ENCODE results near the gene IL17RA. TPM values are rescaled to one million over a fixed set of nuclear protein-coding genes. Genes with fewer than 3 reads are reported as not detected.

IL17RA gene
- total RNA-seq, 4 donors from 2014 or later = 8.7 to 16.2 (median 14.0) TPM

GRCh38 chr22:17087498-17088131, 2.8 kb downstream of the IL17RA start:
- H3K27ac ChIP-seq (replicated peaks in 1 of 4) = no peak overlapping the region
- peaks cover 0 to 25% (median 6%) of the 10 kb centered on the region in 4 donors for H3K27me3 ChIP-seq
- no peaks in the 10 kb centered on the region for H3K36me3 ChIP-seq
- 73% methylated on average over 12 of the region's 12 CpGs for WGBS
- no peak for DNase-seq (ENCODE audit: extremely low spot score)
- intact Hi-C loops (cut with DNase I) = loop anchor here (5.0 kb wide), 1 partner anchor 70 kb away; the partner anchor contains the start of gene HDHD5
- peaks cover 6 to 37% (median 31%) of the 10 kb centered on the region in 4 donors for H3K4me1 ChIP-seq
- H3K4me3 ChIP-seq = no peak overlapping the region
- no peak for TF ChIP-seq CTCF (IDR thresholded peaks at IDR 0.05)
- TF ChIP-seq POLR2A (IDR thresholded peaks at IDR 0.05; ENCODE audit: low read depth) = no peak
- no peak for TF ChIP-seq EP300 (IDR thresholded peaks at IDR 0.05)
- no peak for TF ChIP-seq POLR2AphosphoS5 (IDR thresholded peaks at IDR 0.05)
- no peaks in the 10 kb centered on the region for H3K9me3 ChIP-seq

- no peak overlapping the region for H3K4me3 ChIP-seq
- TF ChIP-seq EP300 (IDR thresholded peaks at IDR 0.05) = no peak
- H3K36me3 ChIP-seq = no peaks in the 10 kb centered on the region
- H3K4me1 ChIP-seq = peaks cover 6 to 23% (median 22%) of the 10 kb centered on the region in 4 donors
- H3K9me3 ChIP-seq = no peaks in the 10 kb centered on the region
- intact Hi-C loops (cut with DNase I) = no loop called here
- no peak overlapping the region for H3K27ac ChIP-seq (replicated peaks in 1 of 4)
- no peak for DNase-seq (ENCODE audit: extremely low spot score)
- H3K27me3 ChIP-seq = peaks cover 0 to 4% (median under 1%) of the 10 kb centered on the region in 4 donors
Observed at GRCh38 chr22:17090550-17090949, 5.8 kb downstream of the IL17RA start.

- no peak overlapping the region for H3K27ac ChIP-seq (replicated peaks in 1 of 4)
- no peaks in the 10 kb centered on the region for H3K9me3 ChIP-seq
- no peak for DNase-seq (ENCODE audit: extremely low spot score)
- no peaks in the 10 kb centered on the region for H3K27me3 ChIP-seq
- intact Hi-C loops (cut with DNase I) = no loop called here
- peaks cover 0 to under 1% (median 0%) of the 10 kb centered on the region in 4 donors for H3K36me3 ChIP-seq
- 48% methylated on average over 4 of the region's 4 CpGs for WGBS
- TF ChIP-seq CTCF (IDR thresholded peaks at IDR 0.05) = no peak
- TF ChIP-seq EP300 (IDR thresholded peaks at IDR 0.05) = no peak
- no peak for TF ChIP-seq POLR2AphosphoS5 (IDR thresholded peaks at IDR 0.05)
- TF ChIP-seq POLR2A (IDR thresholded peaks at IDR 0.05; ENCODE audit: low read depth) = no peak
- H3K4me3 ChIP-seq = no peak overlapping the region
- peaks cover 6 to 10% (median 9%) of the 10 kb centered on the region in 4 donors for H3K4me1 ChIP-seq
Observed at GRCh38 chr22:17091851-17092250, 7.1 kb downstream of the IL17RA start.

- H3K9me3 ChIP-seq = no peaks in the 10 kb centered on the region
- TF ChIP-seq POLR2AphosphoS5 (IDR thresholded peaks at IDR 0.05) (no peak), CTCF (IDR thresholded peaks at IDR 0.05) (no peak), POLR2A (IDR thresholded peaks at IDR 0.05; ENCODE audit: low read depth) (no peak)
- H3K36me3 ChIP-seq = peaks cover 0 to 13% (median 6%) of the 10 kb centered on the region in 4 donors
- no peaks in the 10 kb centered on the region for H3K27me3 ChIP-seq
- no peak overlapping the region for H3K4me3 ChIP-seq
- no peaks in the 10 kb centered on the region for H3K4me1 ChIP-seq
- WGBS = 76% methylated on average over 3 of the region's 3 CpGs
- no peak for DNase-seq (ENCODE audit: extremely low spot score)
- intact Hi-C loops (cut with DNase I) = no loop called here
- no peak overlapping the region for H3K27ac ChIP-seq (replicated peaks in 1 of 4)
Observed at GRCh38 chr22:17093081-17093480, 8.3 kb downstream of the IL17RA start.

GRCh38 chr22:17095538-17095937, 10.7 kb downstream of the IL17RA start:
- no peak for DNase-seq (ENCODE audit: extremely low spot score)
- H3K9me3 ChIP-seq = no peaks in the 10 kb centered on the region
- H3K27me3 ChIP-seq = no peaks in the 10 kb centered on the region
- intact Hi-C loops (cut with DNase I) = no loop called here
- peaks cover 6 to 37% (median 28%) of the 10 kb centered on the region in 4 donors for H3K36me3 ChIP-seq
- no peak overlapping the region for H3K4me3 ChIP-seq
- WGBS = 76% methylated on average over 6 of the region's 6 CpGs
- no peak overlapping the region for H3K27ac ChIP-seq (replicated peaks in 1 of 4)
- TF ChIP-seq POLR2AphosphoS5 (IDR thresholded peaks at IDR 0.05) (no peak), EP300 (IDR thresholded peaks at IDR 0.05) (no peak), POLR2A (IDR thresholded peaks at IDR 0.05; ENCODE audit: low read depth) (no peak), CTCF (IDR thresholded peaks at IDR 0.05) (no peak)
- H3K4me1 ChIP-seq = no peaks in the 10 kb centered on the region
